SK-N-SH (cell line): ENCODE results near the gene IGHMBP2. TPM values are rescaled to one million over a fixed set of nuclear protein-coding genes. Genes with fewer than 3 reads are reported as not detected.

ENCODE experiments used
- CTCF ChIA-PET: fragments of 300-600, 350-600 bp; formaldehyde crosslinking; extraction: SDS; loops from one replicate; lab custom pipeline; 2021; lab: Yijun Ruan, JAX
- POLR2A ChIA-PET: fragments of 350-600 bp; sonication (Branson Sonifier 250); formaldehyde crosslinking; extraction: SDS; loops from one replicate; lab custom pipeline; 2020; ENCODE audit warnings: antibody characterized with exemption, inconsistent platforms; lab: Yijun Ruan, JAX
- DNase-seq: peaks from one replicate; pipeline ENCODE4 v3.0.0; 2012
- H2AFZ ChIP-seq: fragments of 200-600 bp; sonication (generic); 2 replicates; pipeline ENCODE4 v1.8.1; 2016; ENCODE audit warnings: antibody characterized with exemption, mild to moderate bottlenecking, low read depth
- H3F3A ChIP-seq: fragments of 200-600 bp; sonication (generic); replicated peaks from 2 replicates; pipeline ENCODE3; 2016; ENCODE audit warnings: antibody characterized with exemption, mild to moderate bottlenecking; ENCODE audit not compliant: insufficient read depth
- H3K27ac ChIP-seq, 2 experiments: fragments of 200-500 bp in 1 of 2; fragments of 200-600 bp in 1 of 2; sonication (Bioruptor generic) in 1 of 2; sonication (generic), shearing (Covaris generic) in 1 of 2; 2 replicates each; pipeline versions ENCODE4 v1.5.1 to v1.6.1; 2014 to 2016; ENCODE audit warnings: low read depth in 2 of 2, inconsistent platforms in 1 of 2, low read length in 1 of 2, mild to moderate bottlenecking in 1 of 2, mixed read lengths in 1 of 2
- H3K27me3 ChIP-seq: fragments of 200-600 bp; sonication (generic), shearing (Covaris generic); 2 replicates; pipeline ENCODE4 v1.6.1; 2016; ENCODE audit warnings: mixed run types; ENCODE audit not compliant: insufficient read depth
- H3K36me3 ChIP-seq, 2 experiments: fragments of 200-500 bp in 1 of 2; fragments of 200-600 bp in 1 of 2; sonication (Bioruptor generic) in 1 of 2; sonication (generic) in 1 of 2; replicated peaks in 1 of 2; 2 replicates each; pipeline versions ENCODE3 to v1.5.1; 2014 to 2016; ENCODE audit warnings: low read length in 1 of 2, mild to moderate bottlenecking in 1 of 2; ENCODE audit not compliant: insufficient read depth in 2 of 2, control insufficient read depth in 1 of 2
- H3K4me1 ChIP-seq, 2 experiments: fragments of 200-500 bp in 1 of 2; fragments of 200-600 bp in 1 of 2; sonication (Bioruptor generic) in 1 of 2; sonication (generic), shearing (Covaris generic) in 1 of 2; 2 replicates each; pipeline versions ENCODE4 v1.5.1 to v1.6.1; 2014 to 2016; ENCODE audit warnings: low read depth in 1 of 2, low read length in 1 of 2, mixed run types in 1 of 2; ENCODE audit not compliant: insufficient read depth in 2 of 2, control insufficient read depth in 1 of 2
- H3K4me2 ChIP-seq: fragments of 200-600 bp; sonication (generic), shearing (Covaris generic); 2 replicates; pipeline ENCODE4 v1.6.1; 2017; ENCODE audit warnings: mixed run types
- H3K4me3 ChIP-seq, 2 experiments: fragments of 200-500 bp in 1 of 2; fragments of 200-600 bp in 1 of 2; sonication (Bioruptor generic) in 1 of 2; sonication (generic), shearing (Covaris generic) in 1 of 2; 2 replicates each; pipeline versions ENCODE4 v1.5.1 to v1.8.1; 2014 to 2016; ENCODE audit warnings: low read depth in 2 of 2, inconsistent platforms in 1 of 2, low read length in 1 of 2, mild to moderate bottlenecking in 1 of 2, mixed read lengths in 1 of 2, moderate library complexity in 1 of 2
- H3K79me2 ChIP-seq: fragments of 200-600 bp; sonication (generic); 2 replicates; pipeline ENCODE4 v1.8.1; 2017; ENCODE audit warnings: mild to moderate bottlenecking; ENCODE audit not compliant: insufficient read depth
- H3K9ac ChIP-seq: fragments of 200-600 bp; sonication (generic); 2 replicates; pipeline ENCODE4 v1.6.1; 2017; ENCODE audit warnings: mixed run types
- H3K9me2 ChIP-seq: fragments of 200-600 bp; sonication (generic); 2 replicates; pipeline ENCODE4 v1.6.1; 2017; ENCODE audit warnings: mixed run types
- H3K9me3 ChIP-seq: fragments of 200-600 bp; sonication (generic); 2 replicates; pipeline ENCODE4 v1.6.1; 2017; ENCODE audit warnings: mixed run types, mild to moderate bottlenecking, moderate library complexity
- H4K20me1 ChIP-seq: fragments of 200-600 bp; sonication (generic); 2 replicates; pipeline ENCODE4 v1.6.1; 2017; ENCODE audit warnings: mild to moderate bottlenecking, mixed run types; ENCODE audit not compliant: insufficient read depth
- CHD2 ChIP-seq: fragments of 150-350 bp; IDR thresholded peaks from 2 replicates; pipeline ENCODE4 v1.6.1; 2018; ENCODE audit warnings: low read length; ENCODE audit not compliant: partially characterized antibody
- EP300 ChIP-seq, 2 experiments: IDR thresholded peaks; 2 replicates each; pipeline versions ENCODE4 v1.4.0 to v1.6.1; 2012; ENCODE audit warnings: borderline replicate concordance in 1 of 2, low read depth in 1 of 2, low read length in 1 of 2
- JUND ChIP-seq: IDR thresholded peaks from 2 replicates; pipeline ENCODE4 v1.4.0; 2012
- MEF2A ChIP-seq: IDR thresholded peaks from 2 replicates; pipeline ENCODE4 v1.4.0; 2012; ENCODE audit warnings: low read depth, borderline replicate concordance
- TAF1 ChIP-seq: IDR thresholded peaks from 2 replicates; pipeline ENCODE4 v1.6.1; 2012; ENCODE audit warnings: low read depth, mild to moderate bottlenecking, low read length, moderate library complexity, borderline replicate concordance
- YY1 ChIP-seq: IDR thresholded peaks from 2 replicates; pipeline ENCODE4 v1.4.0; 2012; ENCODE audit warnings: low read depth, mild to moderate bottlenecking
- WGBS: methylation state at CpG from one replicate; pipeline ENCODE4 v1.1.6; 2017; ENCODE audit warnings: low lambda C conversion rate; 5-methylcytosine and 5-hydroxymethylcytosine counted together
- polyA plus RNA-seq, 3 experiments: library from polyadenylated mRNA; depleted of rRNA; stranded (reverse); fragments of >200 nt; gene quantifications; 2 replicates each; pipeline ENCODE4 v1.2.3, GENCODE V29; 2012
- TF ChIP-seq, protein P1 (sequence below): fragments of 150-350 bp; IDR thresholded peaks from 2 replicates; pipeline ENCODE4 v1.6.1; 2016; ENCODE audit warnings: mild to moderate bottlenecking, low read depth, low read length
- TF ChIP-seq, protein P2 (sequence below): IDR thresholded peaks from 2 replicates; pipeline ENCODE4 v1.4.0; 2012; ENCODE audit warnings: low read depth, borderline replicate concordance
- TF ChIP-seq, protein P3 (sequence below): IDR thresholded peaks from 2 replicates; pipeline ENCODE4 v1.4.0; 2012; ENCODE audit warnings: low read depth
- TF ChIP-seq, protein P4 (sequence below): IDR thresholded peaks from 2 replicates; pipeline ENCODE4 v1.6.1; 2012; ENCODE audit warnings: mild to moderate bottlenecking, low read depth, low read length, moderate library complexity

Gene IGHMBP2
- polyA plus RNA-seq, 1 of the 3 experiments (the other 2 are of a cell fraction), result 9.0 TPM

DNA sequence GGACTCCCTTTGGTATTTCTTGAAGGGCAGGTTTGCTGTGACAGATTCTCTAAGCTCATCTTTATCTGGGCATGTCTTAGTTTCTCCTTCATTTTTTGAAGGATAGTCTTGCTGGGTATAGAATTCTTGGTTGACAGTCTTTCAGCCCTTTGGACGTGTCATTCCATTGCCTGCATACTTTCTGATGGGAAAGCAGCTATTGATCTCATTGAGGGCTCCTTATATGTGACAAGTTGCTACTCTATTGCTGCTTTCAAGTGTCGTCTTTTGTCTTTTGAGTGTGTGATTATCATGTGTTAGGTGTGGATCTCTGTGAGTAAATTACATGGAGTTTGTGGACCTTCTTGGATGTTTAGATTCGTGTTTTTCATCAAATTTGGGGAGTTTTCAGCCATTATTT, 21.9 kb downstream of the IGHMBP2 start (continued):
- TF ChIP-seq EP300 (IDR thresholded peaks at IDR 0.05; ENCODE audit: borderline replicate concordance in 1 of 2, low read depth in 1 of 2, low read length in 1 of 2) (no peak), JUND (no peak), YY1 (no peak)
- TF ChIP-seq, protein P1, sequence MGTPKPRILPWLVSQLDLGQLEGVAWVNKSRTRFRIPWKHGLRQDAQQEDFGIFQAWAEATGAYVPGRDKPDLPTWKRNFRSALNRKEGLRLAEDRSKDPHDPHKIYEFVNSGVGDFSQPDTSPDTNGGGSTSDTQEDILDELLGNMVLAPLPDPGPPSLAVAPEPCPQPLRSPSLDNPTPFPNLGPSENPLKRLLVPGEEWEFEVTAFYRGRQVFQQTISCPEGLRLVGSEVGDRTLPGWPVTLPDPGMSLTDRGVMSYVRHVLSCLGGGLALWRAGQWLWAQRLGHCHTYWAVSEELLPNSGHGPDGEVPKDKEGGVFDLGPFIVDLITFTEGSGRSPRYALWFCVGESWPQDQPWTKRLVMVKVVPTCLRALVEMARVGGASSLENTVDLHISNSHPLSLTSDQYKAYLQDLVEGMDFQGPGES, result no peak
- TF ChIP-seq, protein P2, sequence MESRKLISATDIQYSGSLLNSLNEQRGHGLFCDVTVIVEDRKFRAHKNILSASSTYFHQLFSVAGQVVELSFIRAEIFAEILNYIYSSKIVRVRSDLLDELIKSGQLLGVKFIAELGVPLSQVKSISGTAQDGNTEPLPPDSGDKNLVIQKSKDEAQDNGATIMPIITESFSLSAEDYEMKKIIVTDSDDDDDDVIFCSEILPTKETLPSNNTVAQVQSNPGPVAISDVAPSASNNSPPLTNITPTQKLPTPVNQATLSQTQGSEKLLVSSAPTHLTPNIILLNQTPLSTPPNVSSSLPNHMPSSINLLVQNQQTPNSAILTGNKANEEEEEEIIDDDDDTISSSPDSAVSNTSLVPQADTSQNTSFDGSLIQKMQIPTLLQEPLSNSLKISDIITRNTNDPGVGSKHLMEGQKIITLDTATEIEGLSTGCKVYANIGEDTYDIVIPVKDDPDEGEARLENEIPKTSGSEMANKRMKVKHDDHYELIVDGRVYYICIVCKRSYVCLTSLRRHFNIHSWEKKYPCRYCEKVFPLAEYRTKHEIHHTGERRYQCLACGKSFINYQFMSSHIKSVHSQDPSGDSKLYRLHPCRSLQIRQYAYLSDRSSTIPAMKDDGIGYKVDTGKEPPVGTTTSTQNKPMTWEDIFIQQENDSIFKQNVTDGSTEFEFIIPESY, result no peak

DNA sequence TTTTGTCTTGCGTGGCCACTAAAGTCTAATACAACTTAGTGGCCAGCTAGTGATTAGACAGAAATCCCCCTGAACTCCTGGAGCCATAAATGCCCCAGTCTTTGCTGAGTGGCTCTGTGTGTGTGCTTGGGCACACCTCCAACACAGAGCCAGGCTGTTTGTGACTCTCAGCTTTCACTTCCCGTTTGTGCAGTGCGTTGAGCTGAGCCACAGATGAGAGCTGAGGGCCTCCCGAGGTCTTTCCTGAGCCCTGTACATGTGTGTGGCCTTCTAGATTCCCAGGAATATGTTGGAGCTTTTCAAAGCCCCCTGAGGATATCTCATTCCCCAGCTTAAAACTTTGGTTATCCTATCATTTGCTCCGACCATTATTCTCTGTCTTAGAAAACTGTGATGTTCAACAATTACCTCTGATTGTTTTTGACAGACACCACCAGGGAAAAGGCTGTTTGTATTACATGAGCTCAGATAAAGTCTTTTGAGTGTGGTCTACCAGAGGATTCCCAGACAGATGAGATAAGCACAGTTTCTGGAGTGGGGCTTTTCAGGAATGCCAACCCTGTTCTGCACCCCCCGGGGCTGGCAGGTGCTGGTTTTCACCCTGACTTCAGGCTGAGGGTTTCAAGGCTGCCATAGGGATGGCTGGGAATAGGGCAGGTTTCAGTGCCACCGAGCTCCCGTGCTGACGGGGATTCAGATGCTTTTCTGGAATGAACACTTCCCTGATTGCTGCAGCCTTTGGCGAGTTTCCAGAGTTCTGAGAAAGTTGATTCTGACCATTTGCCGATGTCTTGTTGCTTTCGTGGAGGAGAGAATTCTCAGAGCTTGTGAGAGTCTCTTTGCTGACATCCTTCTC, 23.8 kb downstream of the IGHMBP2 start:
- H2AFZ ChIP-seq, result no peak overlapping the region
- ChIA-PET POLR2A (no interaction called here), CTCF (interaction anchor here (0.7 kb wide), 1 partner anchor 22 kb away, joined by 3 read pairs; no protein-coding TSS in a partner anchor)
- 92% methylated on average over 10 of the region's 12 CpGs for WGBS
- H3K27me3 ChIP-seq, result no peaks in the 10 kb centered on the region
- H3K9me2 ChIP-seq, result no peaks in the 10 kb centered on the region
- DNase-seq, result no peak
- no peak overlapping the region; a peak in 1 of 4 replicates for H3K27ac ChIP-seq
- no peak overlapping the region for H3K4me3 ChIP-seq
- peaks cover 7% of the 10 kb centered on the region; the same call in 1 of the 2 replicates for H3K79me2 ChIP-seq
- H3K4me2 ChIP-seq, result no peak overlapping the region
- no peaks in the 10 kb centered on the region; a peak in 1 of 4 replicates for H3K4me1 ChIP-seq
- H3F3A ChIP-seq, result no peaks in the 10 kb centered on the region
- peaks cover 5% of the 10 kb centered on the region; the same call in 1 of the 2 replicates for H3K9me3 ChIP-seq
- peaks cover 49 to 52% of the 10 kb centered on the region in 2 experiments for H3K36me3 ChIP-seq
- no peak overlapping the region for H3K9ac ChIP-seq
- no peaks in the 10 kb centered on the region for H4K20me1 ChIP-seq
- no peak for TF ChIP-seq TAF1
- TF ChIP-seq, protein P3, sequence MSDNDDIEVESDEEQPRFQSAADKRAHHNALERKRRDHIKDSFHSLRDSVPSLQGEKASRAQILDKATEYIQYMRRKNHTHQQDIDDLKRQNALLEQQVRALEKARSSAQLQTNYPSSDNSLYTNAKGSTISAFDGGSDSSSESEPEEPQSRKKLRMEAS, result no peak
- TF ChIP-seq, protein P4, sequence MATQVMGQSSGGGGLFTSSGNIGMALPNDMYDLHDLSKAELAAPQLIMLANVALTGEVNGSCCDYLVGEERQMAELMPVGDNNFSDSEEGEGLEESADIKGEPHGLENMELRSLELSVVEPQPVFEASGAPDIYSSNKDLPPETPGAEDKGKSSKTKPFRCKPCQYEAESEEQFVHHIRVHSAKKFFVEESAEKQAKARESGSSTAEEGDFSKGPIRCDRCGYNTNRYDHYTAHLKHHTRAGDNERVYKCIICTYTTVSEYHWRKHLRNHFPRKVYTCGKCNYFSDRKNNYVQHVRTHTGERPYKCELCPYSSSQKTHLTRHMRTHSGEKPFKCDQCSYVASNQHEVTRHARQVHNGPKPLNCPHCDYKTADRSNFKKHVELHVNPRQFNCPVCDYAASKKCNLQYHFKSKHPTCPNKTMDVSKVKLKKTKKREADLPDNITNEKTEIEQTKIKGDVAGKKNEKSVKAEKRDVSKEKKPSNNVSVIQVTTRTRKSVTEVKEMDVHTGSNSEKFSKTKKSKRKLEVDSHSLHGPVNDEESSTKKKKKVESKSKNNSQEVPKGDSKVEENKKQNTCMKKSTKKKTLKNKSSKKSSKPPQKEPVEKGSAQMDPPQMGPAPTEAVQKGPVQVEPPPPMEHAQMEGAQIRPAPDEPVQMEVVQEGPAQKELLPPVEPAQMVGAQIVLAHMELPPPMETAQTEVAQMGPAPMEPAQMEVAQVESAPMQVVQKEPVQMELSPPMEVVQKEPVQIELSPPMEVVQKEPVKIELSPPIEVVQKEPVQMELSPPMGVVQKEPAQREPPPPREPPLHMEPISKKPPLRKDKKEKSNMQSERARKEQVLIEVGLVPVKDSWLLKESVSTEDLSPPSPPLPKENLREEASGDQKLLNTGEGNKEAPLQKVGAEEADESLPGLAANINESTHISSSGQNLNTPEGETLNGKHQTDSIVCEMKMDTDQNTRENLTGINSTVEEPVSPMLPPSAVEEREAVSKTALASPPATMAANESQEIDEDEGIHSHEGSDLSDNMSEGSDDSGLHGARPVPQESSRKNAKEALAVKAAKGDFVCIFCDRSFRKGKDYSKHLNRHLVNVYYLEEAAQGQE, result no peak
- TF ChIP-seq CHD2, result no peak
- no peak for TF ChIP-seq MEF2A
